SK-N-SH (cell line): ENCODE results near the gene BRICD5. TPM values are rescaled to one million over a fixed set of nuclear protein-coding genes. Genes with fewer than 3 reads are reported as not detected.

ENCODE experiments used
- CTCF ChIA-PET: fragments of 300-600, 350-600 bp; formaldehyde crosslinking; extraction: SDS; loops from one replicate; lab custom pipeline; 2021; lab: Yijun Ruan, JAX
- POLR2A ChIA-PET: fragments of 350-600 bp; sonication (Branson Sonifier 250); formaldehyde crosslinking; extraction: SDS; loops from one replicate; lab custom pipeline; 2020; ENCODE audit warnings: antibody characterized with exemption, inconsistent platforms; lab: Yijun Ruan, JAX
- DNase-seq: peaks from one replicate; pipeline ENCODE4 v3.0.0; 2012
- H2AFZ ChIP-seq: fragments of 200-600 bp; sonication (generic); 2 replicates; pipeline ENCODE4 v1.8.1; 2016; ENCODE audit warnings: antibody characterized with exemption, mild to moderate bottlenecking, low read depth
- H3F3A ChIP-seq: fragments of 200-600 bp; sonication (generic); replicated peaks from 2 replicates; pipeline ENCODE3; 2016; ENCODE audit warnings: antibody characterized with exemption, mild to moderate bottlenecking; ENCODE audit not compliant: insufficient read depth
- H3K27ac ChIP-seq, 2 experiments: fragments of 200-500 bp in 1 of 2; fragments of 200-600 bp in 1 of 2; sonication (Bioruptor generic) in 1 of 2; sonication (generic), shearing (Covaris generic) in 1 of 2; 2 replicates each; pipeline versions ENCODE4 v1.5.1 to v1.6.1; 2014 to 2016; ENCODE audit warnings: low read depth in 2 of 2, inconsistent platforms in 1 of 2, low read length in 1 of 2, mild to moderate bottlenecking in 1 of 2, mixed read lengths in 1 of 2
- H3K27me3 ChIP-seq: fragments of 200-600 bp; sonication (generic), shearing (Covaris generic); 2 replicates; pipeline ENCODE4 v1.6.1; 2016; ENCODE audit warnings: mixed run types; ENCODE audit not compliant: insufficient read depth
- H3K36me3 ChIP-seq, 2 experiments: fragments of 200-500 bp in 1 of 2; fragments of 200-600 bp in 1 of 2; sonication (Bioruptor generic) in 1 of 2; sonication (generic) in 1 of 2; replicated peaks in 1 of 2; 2 replicates each; pipeline versions ENCODE3 to v1.5.1; 2014 to 2016; ENCODE audit warnings: low read length in 1 of 2, mild to moderate bottlenecking in 1 of 2; ENCODE audit not compliant: insufficient read depth in 2 of 2, control insufficient read depth in 1 of 2
- H3K4me1 ChIP-seq, 2 experiments: fragments of 200-500 bp in 1 of 2; fragments of 200-600 bp in 1 of 2; sonication (Bioruptor generic) in 1 of 2; sonication (generic), shearing (Covaris generic) in 1 of 2; 2 replicates each; pipeline versions ENCODE4 v1.5.1 to v1.6.1; 2014 to 2016; ENCODE audit warnings: low read depth in 1 of 2, low read length in 1 of 2, mixed run types in 1 of 2; ENCODE audit not compliant: insufficient read depth in 2 of 2, control insufficient read depth in 1 of 2
- H3K4me2 ChIP-seq: fragments of 200-600 bp; sonication (generic), shearing (Covaris generic); 2 replicates; pipeline ENCODE4 v1.6.1; 2017; ENCODE audit warnings: mixed run types
- H3K4me3 ChIP-seq, 2 experiments: fragments of 200-500 bp in 1 of 2; fragments of 200-600 bp in 1 of 2; sonication (Bioruptor generic) in 1 of 2; sonication (generic), shearing (Covaris generic) in 1 of 2; 2 replicates each; pipeline versions ENCODE4 v1.5.1 to v1.8.1; 2014 to 2016; ENCODE audit warnings: low read depth in 2 of 2, inconsistent platforms in 1 of 2, low read length in 1 of 2, mild to moderate bottlenecking in 1 of 2, mixed read lengths in 1 of 2, moderate library complexity in 1 of 2
- H3K79me2 ChIP-seq: fragments of 200-600 bp; sonication (generic); 2 replicates; pipeline ENCODE4 v1.8.1; 2017; ENCODE audit warnings: mild to moderate bottlenecking; ENCODE audit not compliant: insufficient read depth
- H3K9ac ChIP-seq: fragments of 200-600 bp; sonication (generic); 2 replicates; pipeline ENCODE4 v1.6.1; 2017; ENCODE audit warnings: mixed run types
- H3K9me2 ChIP-seq: fragments of 200-600 bp; sonication (generic); 2 replicates; pipeline ENCODE4 v1.6.1; 2017; ENCODE audit warnings: mixed run types
- H3K9me3 ChIP-seq: fragments of 200-600 bp; sonication (generic); 2 replicates; pipeline ENCODE4 v1.6.1; 2017; ENCODE audit warnings: mixed run types, mild to moderate bottlenecking, moderate library complexity
- H4K20me1 ChIP-seq: fragments of 200-600 bp; sonication (generic); 2 replicates; pipeline ENCODE4 v1.6.1; 2017; ENCODE audit warnings: mild to moderate bottlenecking, mixed run types; ENCODE audit not compliant: insufficient read depth
- CHD2 ChIP-seq: fragments of 150-350 bp; IDR thresholded peaks from 2 replicates; pipeline ENCODE4 v1.6.1; 2018; ENCODE audit warnings: low read length; ENCODE audit not compliant: partially characterized antibody
- ELF1 ChIP-seq: IDR thresholded peaks from 2 replicates; pipeline ENCODE4 v1.4.0; 2012
- EP300 ChIP-seq, 2 experiments: IDR thresholded peaks; 2 replicates each; pipeline versions ENCODE4 v1.4.0 to v1.6.1; 2012; ENCODE audit warnings: borderline replicate concordance in 1 of 2, low read depth in 1 of 2, low read length in 1 of 2
- EZH2phosphoT487 ChIP-seq: fragments of 200-600 bp; sonication (generic); IDR thresholded peaks from 2 replicates; pipeline ENCODE4 v1.6.1; 2017; ENCODE audit warnings: low read depth, mixed run types, mild to moderate bottlenecking, antibody characterized with exemption, moderate library complexity, borderline replicate concordance
- FOSL2 ChIP-seq: IDR thresholded peaks from 2 replicates; pipeline ENCODE4 v1.4.0; 2012; ENCODE audit warnings: low read depth, mild to moderate bottlenecking, moderate library complexity, borderline replicate concordance
- GATA2 ChIP-seq: sonication (generic); formaldehyde crosslinking; IDR thresholded peaks from 2 replicates; pipeline ENCODE4 v1.5.0; 2020; ENCODE audit warnings: mild to moderate bottlenecking, missing genetic modification reagents
- JUND ChIP-seq: IDR thresholded peaks from 2 replicates; pipeline ENCODE4 v1.4.0; 2012
- MXI1 ChIP-seq: IDR thresholded peaks from 2 replicates; pipeline ENCODE4 v1.6.1; 2012; ENCODE audit warnings: mild to moderate bottlenecking, low read depth, low read length, improper control_type of control experiment
- NFIC ChIP-seq: IDR thresholded peaks from 2 replicates; pipeline ENCODE4 v1.4.0; 2012; ENCODE audit warnings: borderline replicate concordance
- RFX5 ChIP-seq: IDR thresholded peaks from 2 replicates; pipeline ENCODE4 v1.6.1; 2012; ENCODE audit warnings: mild to moderate bottlenecking, improper control_type of control experiment, low read length
- RXRA ChIP-seq: IDR thresholded peaks from 2 replicates; pipeline ENCODE4 v1.4.0; 2012; ENCODE audit warnings: low read depth, mild to moderate bottlenecking, borderline replicate concordance
- SMC3 ChIP-seq: IDR thresholded peaks from 2 replicates; pipeline ENCODE4 v1.6.1; 2012; ENCODE audit warnings: low read depth, low read length, improper control_type of control experiment
- WGBS: methylation state at CpG from one replicate; pipeline ENCODE4 v1.1.6; 2017; ENCODE audit warnings: low lambda C conversion rate; 5-methylcytosine and 5-hydroxymethylcytosine counted together
- polyA plus RNA-seq, 3 experiments: library from polyadenylated mRNA; depleted of rRNA; stranded (reverse); fragments of >200 nt; gene quantifications; 2 replicates each; pipeline ENCODE4 v1.2.3, GENCODE V29; 2012
- TF ChIP-seq, protein P1 (sequence below): fragments of 200-600 bp; sonication (generic); IDR thresholded peaks from 2 replicates; pipeline ENCODE4 v1.6.1; 2017; ENCODE audit warnings: antibody characterized with exemption, mild to moderate bottlenecking, moderate library complexity
- TF ChIP-seq, protein P2 (sequence below): IDR thresholded peaks from 2 replicates; pipeline ENCODE4 v1.4.0; 2012; ENCODE audit warnings: low read depth, borderline replicate concordance
- TF ChIP-seq, protein P3 (sequence below): IDR thresholded peaks from 2 replicates; pipeline ENCODE4 v1.4.0; 2012; ENCODE audit warnings: low read depth

The BRICD5 gene
- polyA plus RNA-seq, 1 of the 3 experiments (the other 2 are of a cell fraction): 2.3 TPM

DNA sequence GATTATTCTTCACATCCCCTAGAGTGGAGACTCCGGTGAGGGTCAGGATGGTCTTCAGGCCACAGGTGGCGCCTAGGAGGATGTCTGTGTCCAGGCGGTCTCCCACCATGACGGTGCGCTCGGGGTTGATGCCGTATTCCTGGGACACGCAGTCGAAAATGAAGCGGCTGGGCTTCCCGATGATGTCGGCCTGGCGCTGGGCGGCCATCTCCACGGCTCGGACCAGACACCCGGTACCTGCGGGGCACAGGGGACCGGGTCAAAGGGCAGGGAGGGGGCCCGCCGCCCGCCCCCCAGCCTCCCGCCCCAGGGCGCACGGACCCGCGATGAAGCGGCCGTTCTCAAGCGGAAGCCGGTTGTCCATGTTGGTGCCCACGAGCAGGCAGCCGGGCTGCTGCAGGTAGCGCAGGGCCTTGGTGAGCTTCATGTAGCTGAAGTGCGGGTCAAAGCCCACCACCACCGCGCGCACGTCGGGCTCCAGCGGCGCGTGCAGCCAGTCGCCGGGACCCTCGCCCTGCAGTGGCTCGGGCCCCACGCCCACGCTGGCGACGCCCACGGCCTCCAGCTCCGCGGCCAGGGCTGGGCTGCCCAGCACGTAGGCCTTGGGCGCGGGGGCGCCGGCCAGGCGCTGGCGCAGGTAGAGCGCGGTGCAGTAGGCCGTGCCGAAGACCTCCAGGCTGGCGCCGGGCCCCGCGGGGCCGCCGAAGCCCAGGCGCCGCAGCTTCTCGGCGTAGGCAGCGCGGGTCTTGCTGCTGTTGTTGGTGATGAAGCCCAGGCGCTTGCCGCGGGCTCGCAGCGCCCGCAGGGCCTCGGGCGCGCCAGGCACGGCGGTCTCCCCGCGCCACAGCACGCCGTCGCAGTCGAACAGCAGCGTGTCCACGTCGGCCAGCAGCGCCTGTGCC lies 3.4 kb upstream of the BRICD5 start:
- H3K9me3 ChIP-seq: no peaks in the 10 kb centered on the region
- H3F3A ChIP-seq: peaks cover 4% of the 10 kb centered on the region
- TF ChIP-seq, protein P1, sequence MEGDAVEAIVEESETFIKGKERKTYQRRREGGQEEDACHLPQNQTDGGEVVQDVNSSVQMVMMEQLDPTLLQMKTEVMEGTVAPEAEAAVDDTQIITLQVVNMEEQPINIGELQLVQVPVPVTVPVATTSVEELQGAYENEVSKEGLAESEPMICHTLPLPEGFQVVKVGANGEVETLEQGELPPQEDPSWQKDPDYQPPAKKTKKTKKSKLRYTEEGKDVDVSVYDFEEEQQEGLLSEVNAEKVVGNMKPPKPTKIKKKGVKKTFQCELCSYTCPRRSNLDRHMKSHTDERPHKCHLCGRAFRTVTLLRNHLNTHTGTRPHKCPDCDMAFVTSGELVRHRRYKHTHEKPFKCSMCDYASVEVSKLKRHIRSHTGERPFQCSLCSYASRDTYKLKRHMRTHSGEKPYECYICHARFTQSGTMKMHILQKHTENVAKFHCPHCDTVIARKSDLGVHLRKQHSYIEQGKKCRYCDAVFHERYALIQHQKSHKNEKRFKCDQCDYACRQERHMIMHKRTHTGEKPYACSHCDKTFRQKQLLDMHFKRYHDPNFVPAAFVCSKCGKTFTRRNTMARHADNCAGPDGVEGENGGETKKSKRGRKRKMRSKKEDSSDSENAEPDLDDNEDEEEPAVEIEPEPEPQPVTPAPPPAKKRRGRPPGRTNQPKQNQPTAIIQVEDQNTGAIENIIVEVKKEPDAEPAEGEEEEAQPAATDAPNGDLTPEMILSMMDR: no peak
- no peak for TF ChIP-seq CHD2
- no peak for TF ChIP-seq JUND
- TF ChIP-seq MXI1: no peak
- TF ChIP-seq RFX5: no peak
- no peak for TF ChIP-seq RXRA
- TF ChIP-seq FOSL2: no peak
- no peak for TF ChIP-seq GATA2 (CRISPR knock-in tag)
- TF ChIP-seq ELF1: no peak
- TF ChIP-seq, protein P2, sequence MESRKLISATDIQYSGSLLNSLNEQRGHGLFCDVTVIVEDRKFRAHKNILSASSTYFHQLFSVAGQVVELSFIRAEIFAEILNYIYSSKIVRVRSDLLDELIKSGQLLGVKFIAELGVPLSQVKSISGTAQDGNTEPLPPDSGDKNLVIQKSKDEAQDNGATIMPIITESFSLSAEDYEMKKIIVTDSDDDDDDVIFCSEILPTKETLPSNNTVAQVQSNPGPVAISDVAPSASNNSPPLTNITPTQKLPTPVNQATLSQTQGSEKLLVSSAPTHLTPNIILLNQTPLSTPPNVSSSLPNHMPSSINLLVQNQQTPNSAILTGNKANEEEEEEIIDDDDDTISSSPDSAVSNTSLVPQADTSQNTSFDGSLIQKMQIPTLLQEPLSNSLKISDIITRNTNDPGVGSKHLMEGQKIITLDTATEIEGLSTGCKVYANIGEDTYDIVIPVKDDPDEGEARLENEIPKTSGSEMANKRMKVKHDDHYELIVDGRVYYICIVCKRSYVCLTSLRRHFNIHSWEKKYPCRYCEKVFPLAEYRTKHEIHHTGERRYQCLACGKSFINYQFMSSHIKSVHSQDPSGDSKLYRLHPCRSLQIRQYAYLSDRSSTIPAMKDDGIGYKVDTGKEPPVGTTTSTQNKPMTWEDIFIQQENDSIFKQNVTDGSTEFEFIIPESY: no peak
- no peak for TF ChIP-seq EP300 (IDR thresholded peaks at IDR 0.05; ENCODE audit: borderline replicate concordance in 1 of 2, low read depth in 1 of 2, low read length in 1 of 2)
- TF ChIP-seq, protein P3, sequence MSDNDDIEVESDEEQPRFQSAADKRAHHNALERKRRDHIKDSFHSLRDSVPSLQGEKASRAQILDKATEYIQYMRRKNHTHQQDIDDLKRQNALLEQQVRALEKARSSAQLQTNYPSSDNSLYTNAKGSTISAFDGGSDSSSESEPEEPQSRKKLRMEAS: no peak
- no peak for TF ChIP-seq SMC3
- TF ChIP-seq EZH2phosphoT487: no peak
- no peak for TF ChIP-seq NFIC
- no peak overlapping the region for H2AFZ ChIP-seq
- peak overlapping the region; percentile 27 to 74; a peak in 2 of 4 replicates for H3K27ac ChIP-seq
- no peaks in the 10 kb centered on the region for H3K27me3 ChIP-seq
- no peaks in the 10 kb centered on the region for H3K9me2 ChIP-seq
- POLR2A ChIA-PET: interaction anchor here (0.6 to 1.6 kb wide), 2 partner anchors 59 to 231 kb away, joined by 3 to 5 read pairs; partner anchors contain the start of gene TRAF7
- peaks cover 11 to 22% of the 10 kb centered on the region in 2 experiments; a peak in 2 of 4 replicates for H3K4me1 ChIP-seq
- H3K36me3 ChIP-seq: peaks cover 0 to 16% of the 10 kb centered on the region in 2 experiments
- peaks cover 19% of the 10 kb centered on the region for H3K79me2 ChIP-seq
- 1% methylated on average over 19 of the region's 98 CpGs for WGBS
- CTCF ChIA-PET: interaction anchor here (1.2 to 1.5 kb wide), 2 partner anchors 19 to 216 kb away, joined by 3 read pairs; no protein-coding TSS in a partner anchor
- peak overlapping the region; percentile 92 for H3K4me2 ChIP-seq
- peaks cover 11% of the 10 kb centered on the region; the same call in 1 of the 2 replicates for H4K20me1 ChIP-seq
- H3K4me3 ChIP-seq: peak overlapping the region; percentile 66 to 85
- peak overlapping the region; percentile 71 for H3K9ac ChIP-seq
- DNase-seq: peak; percentile 55
